BJ (cell line): Measurements from ENCODE around the gene GPS2. TPM values are rescaled to one million over a fixed set of nuclear protein-coding genes. Genes with fewer than 3 reads are reported as not detected.

ENCODE experiments used
- CTCF ChIA-PET: fragments of 350-600 bp; formaldehyde crosslinking; extraction: SDS; loops from one replicate; lab custom pipeline; 2021; ENCODE audit warnings: antibody characterized with exemption, inconsistent platforms; lab: Yijun Ruan, JAX
- POLR2A ChIA-PET: fragments of 300-600 bp; sonication (Branson Sonifier 250); formaldehyde crosslinking; extraction: SDS; loops from one replicate; lab custom pipeline; 2021; ENCODE audit warnings: antibody characterized with exemption; lab: Charles Lee
- DNase-seq: peaks from one replicate; pipeline ENCODE4 v3.0.0-alpha.2; 2011; ENCODE audit warnings: low read depth
- H3K27me3 ChIP-seq: 2 replicates; pipeline ENCODE4 v1.6.0; 2011; ENCODE audit warnings: low read length; ENCODE audit not compliant: control insufficient read depth, insufficient read depth
- H3K36me3 ChIP-seq: 2 replicates; pipeline ENCODE4 v1.5.1; 2011; ENCODE audit warnings: low read length; ENCODE audit not compliant: control insufficient read depth, insufficient read depth
- H3K4me3 ChIP-seq: 2 replicates; pipeline ENCODE4 v1.5.1; 2011; ENCODE audit warnings: low read depth, mild to moderate bottlenecking, control low read depth, low read length
- polyA plus RNA-seq: library from polyadenylated mRNA; depleted of rRNA; stranded (reverse); fragments of >200 nt; gene quantifications from 2 replicates; pipeline ENCODE4 v1.2.3, GENCODE V29; 2011
- TF ChIP-seq, protein P1 (sequence below): IDR thresholded peaks from 2 replicates; pipeline ENCODE4 v1.5.1; 2011; ENCODE audit warnings: low read depth, mild to moderate bottlenecking, control low read depth, inconsistent platforms, low read length, moderate library complexity; ENCODE audit not compliant: insufficient read depth

Gene GPS2
- polyA plus RNA-seq, 1 experiment: 37.4 TPM

DNA sequence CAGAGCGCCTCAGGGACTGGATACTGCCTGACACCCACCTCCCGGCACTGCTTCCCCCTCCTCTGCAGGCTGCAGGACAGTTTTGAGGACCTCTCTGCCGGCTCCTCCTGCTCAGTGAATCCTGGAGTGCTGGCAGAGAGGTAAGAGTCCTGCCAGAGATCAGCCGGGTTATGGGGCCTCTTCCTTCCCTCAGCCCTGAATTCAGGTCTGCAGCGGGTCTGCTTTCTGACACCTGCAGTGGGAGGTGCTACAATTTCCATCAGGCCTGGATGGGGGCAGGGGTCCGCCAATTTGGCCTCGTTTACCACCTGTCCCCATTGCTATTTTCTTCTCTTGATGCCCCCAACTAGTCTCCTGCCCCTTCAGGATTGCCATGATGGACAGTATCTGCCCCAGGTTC is 17.0 kb upstream of the GPS2 start:
- Histone ChIP-seq H3K27me3 (no peaks in the 10 kb centered on the region; the same call in 1 of the 2 replicates), H3K4me3 (no peak overlapping the region), H3K36me3 (no peaks in the 10 kb centered on the region)
- DNase-seq: no peak
- TF ChIP-seq, protein P1, sequence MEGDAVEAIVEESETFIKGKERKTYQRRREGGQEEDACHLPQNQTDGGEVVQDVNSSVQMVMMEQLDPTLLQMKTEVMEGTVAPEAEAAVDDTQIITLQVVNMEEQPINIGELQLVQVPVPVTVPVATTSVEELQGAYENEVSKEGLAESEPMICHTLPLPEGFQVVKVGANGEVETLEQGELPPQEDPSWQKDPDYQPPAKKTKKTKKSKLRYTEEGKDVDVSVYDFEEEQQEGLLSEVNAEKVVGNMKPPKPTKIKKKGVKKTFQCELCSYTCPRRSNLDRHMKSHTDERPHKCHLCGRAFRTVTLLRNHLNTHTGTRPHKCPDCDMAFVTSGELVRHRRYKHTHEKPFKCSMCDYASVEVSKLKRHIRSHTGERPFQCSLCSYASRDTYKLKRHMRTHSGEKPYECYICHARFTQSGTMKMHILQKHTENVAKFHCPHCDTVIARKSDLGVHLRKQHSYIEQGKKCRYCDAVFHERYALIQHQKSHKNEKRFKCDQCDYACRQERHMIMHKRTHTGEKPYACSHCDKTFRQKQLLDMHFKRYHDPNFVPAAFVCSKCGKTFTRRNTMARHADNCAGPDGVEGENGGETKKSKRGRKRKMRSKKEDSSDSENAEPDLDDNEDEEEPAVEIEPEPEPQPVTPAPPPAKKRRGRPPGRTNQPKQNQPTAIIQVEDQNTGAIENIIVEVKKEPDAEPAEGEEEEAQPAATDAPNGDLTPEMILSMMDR: no peak
- ChIA-PET POLR2A (no interaction called here), CTCF (no interaction called here)

DNA sequence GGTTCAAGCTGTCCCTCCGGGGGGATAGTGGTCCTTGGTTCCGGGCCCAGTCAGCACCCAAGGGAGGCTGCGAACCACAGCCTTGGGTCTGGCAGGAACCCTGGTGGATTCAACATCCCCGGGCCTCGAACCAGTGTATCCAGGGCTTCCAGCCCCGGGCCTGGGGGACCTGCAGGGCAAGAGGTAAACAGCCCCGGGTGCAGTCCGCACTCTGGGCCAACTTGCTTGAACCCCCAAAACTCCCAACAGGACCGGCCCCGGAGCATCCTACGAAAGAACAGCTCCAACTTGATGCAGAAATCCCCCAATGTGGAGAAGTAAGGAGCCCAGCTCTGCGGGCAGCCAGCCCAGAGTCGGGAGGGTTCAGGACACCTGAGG is 15.5 kb upstream of the GPS2 start:
- ChIA-PET POLR2A (no interaction called here), CTCF (interaction anchor here (0.5 kb wide), 1 partner anchor 21 kb away, joined by 3 read pairs; no protein-coding TSS in a partner anchor)
- TF ChIP-seq, protein P1: no peak
- Histone ChIP-seq H3K27me3 (no peaks in the 10 kb centered on the region; the same call in 1 of the 2 replicates), H3K4me3 (peak overlapping the region; percentile 64), H3K36me3 (peaks cover 4% of the 10 kb centered on the region; the same call in 1 of the 2 replicates)
- no peak for DNase-seq

DNA sequence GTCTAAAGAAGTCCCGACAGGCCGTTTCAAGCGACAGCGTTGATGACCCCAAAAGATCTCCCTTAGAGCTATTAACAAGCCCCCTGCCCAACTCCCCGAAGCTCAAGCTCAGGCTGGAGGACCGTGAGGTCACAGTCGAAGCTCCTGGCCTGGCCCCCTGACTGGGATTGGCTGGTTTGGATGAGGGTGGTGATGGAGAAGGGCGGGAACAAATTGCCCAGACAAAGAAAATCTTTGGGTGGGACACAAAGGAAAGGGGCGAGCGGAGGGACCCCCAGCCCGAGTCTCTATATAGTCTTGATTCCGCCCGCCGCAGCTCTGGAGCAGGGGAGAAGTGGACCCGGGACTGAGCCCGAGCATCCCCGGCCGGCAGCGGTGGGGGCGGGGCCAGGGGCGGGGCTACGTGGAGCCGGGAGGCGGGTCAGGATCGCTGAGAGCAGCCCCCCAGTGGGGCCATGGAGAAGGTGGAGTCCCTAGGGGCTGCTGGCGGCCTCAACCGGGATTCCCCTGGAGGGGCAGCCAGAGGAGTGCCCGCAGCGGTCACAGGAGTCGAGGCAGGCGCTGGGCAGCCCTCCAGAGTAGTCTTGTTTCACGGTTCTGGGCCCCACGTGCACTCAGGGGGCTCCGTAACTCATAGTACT is 15.0 kb upstream of the GPS2 start:
- TF ChIP-seq, protein P1: no peak
- Histone ChIP-seq H3K36me3 (peaks cover 5% of the 10 kb centered on the region), H3K4me3 (peak overlapping the region; percentile 64), H3K27me3 (no peaks in the 10 kb centered on the region; the same call in 1 of the 2 replicates)
- CTCF ChIA-PET: interaction anchor here (0.5 to 1.5 kb wide), 8 partner anchors 10 to 109 kb away, joined by 3 to 6 read pairs (median 4); no protein-coding TSS in a partner anchor
- no peak for DNase-seq
- POLR2A ChIA-PET: interaction anchor here (0.6 to 1.2 kb wide), 3 partner anchors 16 to 231 kb away, joined by 3 read pairs; no protein-coding TSS in a partner anchor

- peaks cover 9% of the 10 kb centered on the region for H3K36me3 ChIP-seq
- CTCF ChIA-PET: interaction anchor here (0.6 to 1.5 kb wide), 8 partner anchors 10 to 292 kb away, joined by 3 to 6 read pairs (median 4); no protein-coding TSS in a partner anchor
- peak; percentile 95 for DNase-seq
- H3K4me3 ChIP-seq: peak overlapping the region; percentile 64
- TF ChIP-seq, protein P1: no peak
- no peaks in the 10 kb centered on the region; the same call in 1 of the 2 replicates for H3K27me3 ChIP-seq
- POLR2A ChIA-PET: interaction anchor here (0.6 to 1.2 kb wide), 5 partner anchors 16 to 231 kb away, joined by 3 to 22 read pairs (median 3); partner anchors contain the start of gene TMEM256
Observed at GRCh38 chr17:7329374-7329996, 14.3 kb upstream of the GPS2 start.
